ENCODE measurements around the gene CFAP43.

The CFAP43 gene

DNA sequence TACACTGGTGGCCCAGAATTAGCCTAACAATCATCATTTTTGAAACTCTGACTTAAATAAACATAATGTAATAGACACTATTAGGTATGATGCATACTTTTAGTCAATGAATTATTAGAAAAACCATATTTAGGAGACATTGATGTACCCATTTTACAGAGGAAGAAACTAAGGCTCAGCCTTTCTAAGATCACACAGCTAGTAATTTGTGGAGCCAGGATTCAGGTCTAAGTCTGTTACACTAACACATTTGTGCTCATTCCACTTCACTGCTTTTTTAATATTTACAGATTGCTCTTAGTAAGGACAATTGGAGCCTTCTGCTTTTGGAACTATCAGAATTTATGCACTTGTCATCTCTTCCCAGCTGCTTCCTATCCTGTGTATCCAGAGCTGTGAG is 8.9 kb downstream of the CFAP43 start:
- no peak for DNase-seq

DNA sequence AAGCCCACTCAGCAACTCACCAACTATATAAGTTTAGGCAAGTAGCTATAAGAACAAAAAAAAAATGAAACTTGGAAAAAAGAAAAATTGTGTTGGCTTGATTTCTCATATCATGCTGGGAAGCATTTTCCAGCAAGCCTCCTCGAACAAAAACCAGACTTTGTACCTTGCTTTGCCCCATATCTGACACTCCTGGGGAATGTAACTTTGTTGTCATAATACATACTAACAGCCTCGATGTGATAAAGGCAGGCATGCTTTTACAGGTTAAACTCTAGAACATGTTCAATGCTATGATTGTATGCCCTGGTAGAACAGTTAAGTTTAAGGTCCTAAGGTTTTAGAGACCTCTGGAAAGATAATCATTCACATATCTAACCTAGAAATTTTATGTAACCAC is 11.6 kb downstream of the CFAP43 start:
- DNase-seq, result no peak

DNA sequence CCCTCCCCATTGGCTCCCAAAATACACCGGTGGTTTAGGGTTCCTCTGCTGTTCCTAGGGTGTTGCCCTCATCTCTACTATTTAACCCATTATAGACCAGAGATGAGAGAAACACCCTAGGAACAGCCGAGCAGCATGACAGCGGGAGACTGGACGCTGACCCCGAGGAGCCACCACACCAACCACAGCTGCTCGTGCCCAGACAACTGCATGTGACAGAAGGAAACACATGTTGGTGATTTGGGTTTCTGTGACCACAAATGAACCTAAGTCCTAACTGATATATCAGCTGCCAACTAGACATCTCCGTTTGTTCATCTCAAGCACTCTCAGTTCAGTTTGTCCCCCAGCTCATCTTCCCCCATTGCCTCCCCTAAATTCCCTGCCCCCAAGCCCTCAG is 13.4 kb downstream of the CFAP43 start:
- no peak for DNase-seq

DNA sequence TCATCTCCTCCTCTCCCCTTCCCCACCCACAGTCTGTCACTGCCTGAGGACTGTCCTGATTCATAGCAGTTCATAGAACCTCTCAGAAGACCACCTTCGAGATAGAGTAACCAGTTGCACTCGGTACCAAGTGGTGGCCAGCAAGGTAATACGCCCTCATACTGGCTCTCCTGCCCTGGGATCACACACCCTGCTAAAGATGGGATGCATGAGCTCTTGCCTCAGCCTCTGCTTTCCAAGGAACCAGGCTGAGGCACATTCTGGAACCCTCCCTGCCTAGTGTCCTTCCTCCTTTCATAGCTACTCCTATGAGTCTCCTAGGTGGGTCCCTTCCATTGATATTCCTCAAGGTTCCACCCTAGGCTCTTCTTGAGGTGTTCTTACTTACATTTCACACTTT is 15.5 kb downstream of the CFAP43 start:
- DNase-seq, result no peak

DNA sequence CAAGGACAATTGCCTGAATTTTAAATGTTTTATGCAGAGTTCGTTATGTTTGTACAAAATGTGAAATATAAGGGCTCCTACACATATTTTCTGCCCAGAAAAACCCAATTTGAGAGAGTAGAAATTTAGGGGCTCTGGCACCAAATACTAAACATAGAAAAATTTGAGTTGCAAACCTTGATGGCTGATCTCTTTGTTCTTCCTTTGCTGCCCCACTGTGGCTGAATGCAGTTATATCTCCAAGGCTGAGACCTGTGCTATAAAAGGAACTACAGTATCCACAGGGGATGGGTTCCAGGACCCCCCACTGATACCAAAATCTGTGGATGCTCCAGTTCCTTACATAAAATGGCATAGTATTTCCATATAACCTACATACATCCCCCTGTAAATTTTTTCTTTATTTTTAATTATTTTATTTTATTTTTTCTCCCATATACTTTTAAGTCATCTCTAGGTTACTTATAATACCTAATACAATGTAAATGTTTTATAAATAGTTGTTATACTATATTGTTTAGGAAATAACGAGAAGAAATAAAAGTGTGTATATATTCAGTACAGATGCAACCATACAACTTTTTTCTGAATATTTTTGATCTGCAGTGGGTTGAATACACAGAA is 22.5 kb downstream of the CFAP43 start:
- DNase-seq, result peak; percentile 50

DNA sequence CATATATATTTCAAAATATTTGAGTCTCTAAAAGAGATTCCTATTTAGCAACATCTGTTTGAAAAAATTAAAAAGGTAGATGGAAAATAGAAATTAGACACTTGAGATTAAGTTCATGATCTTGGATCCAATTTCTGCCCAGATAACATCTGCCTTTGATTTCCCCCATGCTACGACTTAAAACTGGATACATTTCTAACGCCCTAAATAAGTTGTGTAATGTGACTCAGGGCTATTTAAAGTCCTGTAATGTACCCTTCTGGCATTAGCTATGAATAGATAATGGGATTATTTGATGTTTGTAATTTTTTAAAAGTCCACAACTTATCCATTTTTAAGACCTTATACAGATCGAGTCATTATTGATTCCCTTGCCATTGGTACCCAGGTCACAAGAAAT is 23.4 kb downstream of the CFAP43 start:
- no peak for DNase-seq

DNA sequence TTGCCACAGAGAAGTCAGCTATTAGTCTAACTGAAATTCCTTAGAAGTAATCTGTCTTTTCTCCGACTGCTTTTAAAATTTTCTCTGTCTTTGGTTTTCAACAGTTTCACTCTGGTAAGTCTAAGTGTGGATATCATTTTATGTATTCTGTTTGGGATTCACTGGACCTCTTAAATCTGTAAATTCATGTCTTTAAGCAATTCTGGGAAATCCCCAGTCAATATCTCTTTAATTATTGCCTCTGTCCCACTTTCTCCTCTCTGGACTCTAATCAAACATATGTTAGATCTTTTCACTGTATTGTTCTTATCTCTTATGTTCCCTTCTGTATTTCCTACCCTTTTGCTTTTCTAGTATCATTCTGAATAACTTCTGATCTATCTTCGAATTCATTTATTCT is 29.9 kb downstream of the CFAP43 start:
- DNase-seq, result no peak

DNA sequence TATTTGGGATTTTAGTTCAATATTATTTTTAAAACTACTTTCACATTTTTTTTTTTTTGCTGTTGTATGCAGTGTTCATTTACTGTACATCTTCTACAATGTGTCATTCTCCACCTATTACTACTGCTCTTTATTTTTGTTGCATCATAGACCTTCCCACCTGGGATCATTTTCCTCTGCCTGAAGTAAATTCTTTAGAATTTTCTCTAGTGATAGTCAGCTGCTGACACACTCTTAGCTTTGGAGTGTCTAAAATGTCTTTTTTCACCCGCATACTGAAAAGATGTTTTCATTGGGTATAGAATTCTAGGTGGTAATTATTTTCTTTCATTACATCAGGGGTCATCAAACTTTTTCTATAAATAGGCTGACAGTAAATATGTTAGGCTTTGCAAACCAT is 30.5 kb downstream of the CFAP43 start:
- no peak for DNase-seq

DNA sequence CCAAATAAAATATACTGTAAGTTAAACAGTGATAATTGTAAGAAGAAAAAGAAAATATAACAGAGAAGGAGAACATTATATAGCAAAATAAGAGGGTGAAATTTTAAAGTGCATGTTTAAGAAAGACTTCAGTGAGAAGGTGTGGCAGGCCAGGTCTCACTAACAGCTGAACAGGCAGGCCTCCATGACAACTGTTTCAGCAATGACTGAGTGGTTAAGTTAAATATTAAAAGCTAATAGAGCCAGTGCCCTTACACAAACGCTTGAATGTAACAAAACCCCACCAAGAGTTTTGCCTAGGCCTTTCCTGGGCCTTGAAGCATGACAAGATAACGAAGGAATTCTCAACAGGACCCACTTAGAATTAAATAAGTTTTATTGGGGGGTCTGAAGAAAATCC is 32.6 kb downstream of the CFAP43 start:
- no peak for DNase-seq

DNA sequence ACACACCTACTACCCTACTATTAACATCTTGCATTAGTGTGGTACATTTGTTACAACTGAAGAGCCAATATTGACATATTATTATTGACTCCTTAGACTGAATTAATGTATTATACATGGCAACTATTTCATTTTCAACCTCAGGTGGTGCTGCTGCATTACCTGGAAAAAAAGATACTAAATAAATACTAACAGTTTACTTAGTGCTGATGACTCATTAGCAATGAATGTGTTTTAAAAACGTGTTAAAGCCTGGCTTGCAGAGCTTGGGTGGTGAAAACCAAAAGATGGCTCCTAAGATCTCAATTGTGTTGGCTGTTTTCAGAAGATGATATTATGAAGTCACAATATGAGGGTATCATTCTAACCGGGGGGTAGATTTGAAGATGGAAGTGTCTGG is 34.8 kb downstream of the CFAP43 start:
- DNase-seq, result no peak

DNA sequence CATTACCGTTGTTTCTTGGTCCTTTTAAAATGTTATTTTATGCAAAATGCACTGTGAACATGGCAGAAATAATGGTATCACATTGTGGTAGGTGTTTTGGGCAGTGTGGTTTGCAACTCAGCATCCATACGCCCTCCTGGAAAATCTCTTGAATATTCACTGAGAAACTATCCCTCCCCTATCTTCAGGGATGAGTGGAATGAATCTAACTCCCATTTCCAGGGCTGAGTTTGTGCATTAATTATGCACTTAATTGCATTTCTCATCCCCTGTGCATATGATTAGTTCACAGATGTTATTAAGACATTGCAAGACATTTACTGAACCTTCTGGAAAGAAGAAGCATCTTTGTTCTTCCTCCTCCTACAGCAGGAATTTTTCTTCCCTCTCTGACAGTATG is 36.5 kb downstream of the CFAP43 start:
- DNase-seq, result no peak

DNA sequence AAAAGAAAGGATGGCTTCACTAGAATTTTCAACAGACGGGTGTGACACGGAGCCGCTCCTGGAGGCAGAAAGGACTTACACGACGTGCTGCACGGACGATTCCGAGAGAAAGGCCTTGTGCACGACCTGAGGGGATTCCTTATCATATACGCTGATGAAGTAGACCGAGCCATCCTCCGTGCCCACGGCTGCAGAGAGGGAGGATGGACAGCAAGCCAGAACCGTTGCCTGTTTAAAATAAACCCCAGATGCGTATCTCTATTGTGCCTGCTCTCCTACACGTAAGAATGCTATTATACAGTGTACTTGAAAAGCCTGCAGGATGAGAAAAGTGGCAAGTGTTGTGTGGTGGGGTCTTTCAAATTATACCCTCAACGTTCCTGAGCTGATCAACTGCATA is 38.4 kb downstream of the CFAP43 start:
- DNase-seq, result no peak

DNA sequence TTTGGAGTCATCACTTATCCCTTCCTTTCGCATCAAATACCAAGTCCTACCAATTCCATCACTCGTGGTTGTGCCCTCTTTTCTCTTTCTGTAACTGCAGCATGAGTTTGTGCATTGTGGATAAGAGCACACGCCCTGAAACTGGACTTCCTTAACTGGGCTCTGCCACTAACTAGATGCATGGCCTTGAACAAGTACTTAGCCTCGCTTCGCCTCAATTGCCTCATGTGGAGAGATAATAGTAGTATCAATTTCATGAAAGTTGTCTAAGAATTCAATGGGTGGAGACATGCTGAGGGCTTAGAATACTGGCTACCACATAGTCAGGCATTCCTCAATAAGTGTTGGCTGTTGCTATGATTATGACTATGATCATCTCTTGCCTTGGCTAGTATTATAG is 41.5 kb downstream of the CFAP43 start:
- no peak for DNase-seq

DNA sequence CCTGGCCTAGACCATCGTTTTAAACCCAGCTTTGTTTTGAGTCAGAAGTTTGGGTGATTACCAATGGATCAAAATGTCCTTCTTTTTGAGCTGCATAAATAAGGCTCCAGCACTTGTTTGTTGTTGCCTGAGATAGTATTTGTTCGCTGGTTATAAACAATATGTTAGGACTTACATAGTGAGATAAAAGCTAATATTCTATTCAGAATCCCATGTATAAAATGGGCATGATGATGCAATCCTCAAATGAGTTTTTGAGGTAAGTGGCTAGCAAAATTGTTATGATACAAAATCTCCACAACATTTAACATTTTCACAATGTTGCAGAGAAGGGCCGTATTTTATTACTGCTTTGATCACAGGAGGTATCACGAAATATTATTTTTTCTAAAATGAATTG is 48.5 kb downstream of the CFAP43 start:
- DNase-seq, result no peak

DNA sequence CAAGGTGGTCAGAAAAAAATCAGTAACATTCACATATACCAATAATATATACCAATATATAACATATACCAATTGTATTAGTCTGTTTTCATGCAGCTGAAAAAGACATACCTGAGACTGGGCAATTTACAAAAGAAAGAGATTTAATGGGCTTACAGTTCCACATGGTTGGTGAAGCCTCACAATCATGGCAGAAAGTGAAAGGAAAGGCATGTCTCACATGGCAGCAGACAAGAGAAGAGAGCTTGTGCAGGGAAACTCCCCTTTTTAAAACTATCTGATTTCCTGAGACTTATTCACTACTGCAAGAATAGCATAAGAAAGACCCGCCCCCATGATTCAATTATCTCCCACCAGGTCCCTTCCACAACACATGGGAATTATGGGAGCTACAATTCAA is 58.0 kb downstream of the CFAP43 start:
- peak; percentile 16 for DNase-seq

DNA sequence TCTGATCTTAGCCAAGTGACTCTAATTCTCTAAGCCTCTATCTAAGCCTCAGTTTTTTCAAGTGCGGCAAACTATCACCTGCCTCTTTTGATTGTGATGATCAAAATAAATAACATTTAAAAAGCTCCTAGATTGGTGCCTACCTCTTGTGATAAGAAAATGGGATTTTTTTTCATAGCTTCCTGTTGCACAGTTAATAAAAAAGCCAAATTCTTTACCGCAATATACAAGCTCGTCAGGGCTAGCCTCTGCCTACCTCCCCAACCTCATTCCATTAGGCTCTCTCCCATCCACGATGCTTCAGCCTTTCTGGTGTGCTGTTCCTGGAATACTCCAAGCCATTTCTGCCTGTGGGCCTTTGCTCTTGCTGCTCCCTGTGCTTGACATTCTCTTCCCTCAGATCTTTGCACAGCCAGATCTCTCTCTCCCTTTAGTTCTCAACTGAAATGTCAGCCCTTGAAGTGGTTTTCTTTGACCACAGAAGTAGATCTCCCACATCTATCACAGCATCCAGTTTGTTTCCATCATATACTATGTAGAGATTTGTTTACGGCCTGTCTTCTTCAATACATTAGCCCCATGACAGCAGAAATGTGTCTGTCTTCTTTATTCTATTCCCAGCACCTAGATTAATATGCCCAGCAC is 61.4 kb downstream of the CFAP43 start:
- DNase-seq, result no peak

DNA sequence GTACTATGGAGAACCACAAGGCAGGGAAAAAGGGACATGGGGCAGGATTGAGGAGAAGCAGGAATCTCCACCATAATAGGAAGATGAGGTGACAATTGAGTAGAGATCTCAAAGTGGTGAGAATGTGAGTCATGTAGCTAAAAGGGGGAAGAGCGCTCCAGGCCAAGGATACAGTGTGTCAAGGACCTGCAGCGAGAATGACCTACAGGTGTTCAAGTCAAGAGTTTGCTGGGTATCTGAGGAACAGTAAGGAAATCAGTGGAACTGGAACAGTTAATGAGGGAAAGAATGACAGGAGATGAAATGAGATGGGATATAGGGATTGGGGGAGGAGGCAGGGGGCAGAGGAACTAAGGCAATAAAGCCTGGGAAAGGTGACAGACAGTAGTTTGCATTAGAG is 76.6 kb downstream of the CFAP43 start:
- DNase-seq, result no peak

DNA sequence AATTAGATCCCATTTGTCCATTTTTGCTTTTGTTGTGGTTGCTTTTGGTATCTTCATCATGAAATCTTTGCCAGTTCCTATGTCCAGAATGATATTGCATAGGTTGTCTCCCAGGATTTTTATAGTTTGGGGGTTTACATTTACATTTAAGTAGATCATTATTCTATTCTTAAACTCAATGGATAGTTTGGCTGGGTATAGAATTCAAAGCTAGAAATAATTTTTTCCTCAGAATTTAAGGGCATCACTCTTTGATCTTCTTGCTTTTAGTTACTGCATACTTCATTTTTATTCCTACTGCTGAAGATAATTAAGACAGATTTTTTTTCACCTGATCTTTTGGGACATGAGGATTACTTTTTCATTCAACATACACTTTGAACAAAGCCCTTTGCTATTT is 80.4 kb downstream of the CFAP43 start:
- no peak for DNase-seq

DNA sequence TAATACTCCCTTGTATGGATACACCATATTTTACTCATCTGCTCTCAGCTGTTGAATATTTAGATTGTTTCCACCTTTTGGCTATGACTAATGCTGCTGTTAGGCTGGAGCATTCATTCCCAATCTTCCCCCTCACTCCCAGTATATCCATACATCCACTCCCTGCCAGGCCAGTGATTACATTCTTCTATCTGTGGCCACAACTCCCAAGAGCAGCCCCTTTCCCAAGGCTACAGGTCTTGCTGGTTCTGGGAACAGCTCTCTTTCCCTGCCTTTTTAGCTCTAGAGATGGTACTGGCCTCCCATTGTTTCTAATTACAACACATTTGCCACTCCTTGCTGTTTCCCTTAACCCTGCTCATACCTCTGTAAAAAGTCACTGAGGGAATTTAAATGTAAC is 82.0 kb downstream of the CFAP43 start:
- no peak for DNase-seq

DNA sequence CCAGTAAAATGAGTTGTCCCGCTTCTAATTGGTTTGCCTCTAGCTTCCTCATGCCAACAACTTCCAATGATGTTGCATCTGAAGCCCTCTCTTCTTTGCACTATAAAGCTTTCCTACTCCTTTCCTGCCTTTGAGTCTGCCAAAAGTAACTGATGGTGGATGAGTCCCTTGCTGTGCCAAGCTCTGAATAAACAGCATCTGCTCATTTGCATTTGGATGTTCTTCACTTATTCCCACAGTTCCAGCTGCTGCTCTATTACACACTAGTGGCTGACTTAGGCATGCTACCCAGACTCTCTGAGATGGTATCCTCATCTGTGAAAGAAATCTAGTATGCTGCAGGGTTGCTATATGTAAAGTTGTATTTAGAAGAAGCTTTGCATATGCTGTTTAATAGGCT is 85.3 kb downstream of the CFAP43 start:
- no peak for DNase-seq

DNA sequence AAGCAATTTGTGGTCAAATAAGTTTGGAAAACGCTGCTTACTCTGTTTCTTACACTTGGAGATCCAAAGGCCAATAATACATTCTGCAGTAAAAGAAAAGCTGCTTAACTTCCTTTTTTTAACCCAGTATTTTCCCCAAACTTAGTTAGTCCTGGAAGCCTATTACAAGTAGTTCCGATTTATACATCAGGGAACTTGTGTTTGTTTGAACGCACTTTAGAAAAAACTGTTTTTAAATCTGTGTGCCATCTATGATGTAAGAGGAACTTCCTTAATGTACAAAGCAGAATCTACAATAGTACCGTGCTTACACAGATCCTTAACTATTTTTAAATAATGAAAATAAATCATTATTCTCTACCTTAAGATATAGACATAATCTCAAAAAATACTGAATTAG is 87.2 kb downstream of the CFAP43 start:
- DNase-seq, result peak; percentile 51

DNA sequence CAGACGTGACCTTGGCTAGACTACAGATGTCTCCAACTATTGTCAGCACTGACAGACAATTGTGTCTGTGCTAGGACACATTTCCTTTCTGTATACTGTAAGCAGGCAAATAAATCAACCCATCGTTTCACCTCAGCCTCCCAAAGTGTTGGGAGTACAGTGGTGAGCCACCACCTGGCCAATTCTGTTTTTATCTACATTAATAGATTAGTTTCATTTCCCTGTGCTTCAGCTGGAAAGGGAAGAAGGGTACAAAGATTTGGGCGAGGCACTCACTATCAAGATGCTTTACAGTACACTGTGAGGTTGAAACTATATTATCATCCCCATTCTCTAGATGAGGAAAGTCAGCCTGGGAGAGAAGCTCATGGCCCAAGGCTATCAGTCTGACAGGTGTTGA is 88.3 kb downstream of the CFAP43 start:
- no peak for DNase-seq

DNA sequence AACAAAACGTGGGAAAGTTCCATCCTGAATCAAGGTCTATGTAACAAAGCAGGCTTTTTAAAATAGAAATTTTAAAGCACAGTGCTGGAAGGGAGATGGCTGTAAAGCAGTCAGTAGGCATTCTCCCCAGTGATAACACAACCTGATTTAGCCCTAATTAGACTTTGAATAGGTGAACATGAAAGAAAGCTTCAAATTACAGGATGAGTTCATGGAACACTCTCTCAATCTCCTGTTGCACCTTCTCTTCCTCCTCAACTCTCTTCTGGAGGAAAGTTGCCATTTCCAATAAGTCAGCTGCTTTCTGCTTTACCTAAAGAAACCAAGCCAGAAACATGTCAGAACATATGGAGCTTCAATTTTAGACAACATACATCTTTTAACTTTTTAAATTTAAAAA is 90.1 kb downstream of the CFAP43 start:
- no peak for DNase-seq

DNA sequence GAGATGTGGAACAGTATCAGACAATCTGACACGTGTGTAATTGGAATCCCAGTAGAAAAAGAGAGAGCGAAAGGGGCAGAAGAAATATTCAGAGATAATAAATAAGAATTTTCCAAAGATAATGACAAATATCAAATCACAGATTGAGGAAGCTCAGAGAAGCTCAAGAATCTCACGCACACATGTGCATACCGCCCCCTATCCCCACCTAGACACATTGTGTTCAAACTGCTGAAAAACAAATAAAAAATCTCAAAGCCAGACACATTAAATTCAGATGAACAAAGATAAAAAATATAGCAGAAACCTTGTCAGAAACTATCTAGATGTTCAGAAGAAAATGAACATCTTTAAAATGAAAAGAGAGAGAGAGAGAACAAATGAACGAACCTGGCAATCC is 92.9 kb downstream of the CFAP43 start:
- DNase-seq, result no peak

DNA sequence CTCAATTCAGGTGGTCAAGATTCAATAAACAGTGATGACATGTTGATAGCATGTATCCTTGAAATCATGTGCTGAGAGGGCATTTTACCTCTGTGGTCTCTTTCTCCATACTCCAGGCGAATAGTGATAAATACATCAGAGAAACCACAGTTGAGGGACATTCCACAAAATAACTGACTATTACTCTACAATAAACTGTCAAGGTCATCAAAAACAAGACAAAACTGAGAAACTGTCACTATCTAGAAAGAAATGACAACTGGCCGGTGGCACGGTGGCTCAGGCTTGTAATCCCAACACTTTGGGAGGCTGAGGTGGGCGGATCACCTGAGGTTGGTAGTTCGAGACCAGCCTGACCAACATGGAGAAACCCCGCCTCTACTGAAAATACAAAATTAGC is 94.0 kb downstream of the CFAP43 start:
- DNase-seq, result no peak

Measured in suppressor macrophage treated with lipopolysaccharide for 4 hours (primary cell).